Measurements from ENCODE around the gene USF3. TPM values are rescaled to one million over a fixed set of nuclear protein-coding genes. Genes with fewer than 3 reads are reported as not detected.

USF3 gene
- polyA plus RNA-seq, 1 donor from 2014 or later, result 15.4 TPM

DNA sequence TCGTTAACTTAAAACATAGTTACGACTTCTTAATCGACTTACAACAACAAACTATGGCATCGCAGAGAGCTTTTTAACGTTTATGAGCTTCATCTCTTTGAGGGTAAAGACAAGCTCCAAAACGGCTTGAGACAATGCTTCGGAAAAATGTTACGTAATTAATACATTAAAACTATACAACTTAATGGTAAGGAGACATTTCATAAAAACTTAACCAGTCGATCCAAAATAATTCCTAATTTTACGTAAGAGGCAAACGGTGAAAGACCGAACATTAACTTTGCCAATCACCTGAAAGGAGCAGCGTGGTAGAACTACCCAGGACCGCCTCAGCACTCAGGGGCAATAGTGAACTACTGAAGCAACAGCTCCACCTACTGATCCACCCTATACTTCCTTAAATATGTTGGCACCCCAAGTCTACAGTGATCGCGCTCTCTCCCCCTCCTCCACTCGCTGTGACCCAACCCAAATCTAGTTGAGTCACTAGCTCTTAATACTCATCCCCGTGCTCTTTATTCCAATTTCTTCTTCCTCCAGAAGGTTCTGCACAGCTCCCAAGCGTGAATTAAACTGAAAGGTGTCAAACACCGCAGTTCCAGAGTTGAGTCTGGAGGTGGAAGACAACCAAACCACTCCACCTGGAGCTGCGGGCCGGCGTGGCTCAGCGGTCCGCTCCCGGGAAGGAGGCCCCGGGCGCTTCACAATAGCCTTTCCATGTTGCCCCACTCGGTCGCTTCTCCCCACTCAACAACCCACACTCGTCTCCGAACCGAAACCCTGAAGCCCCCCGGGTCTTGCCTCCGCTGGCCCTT lies 48.7 kb upstream of the USF3 start:
- Histone ChIP-seq H3K4me2 (ENCODE audit: low read length) (peak overlapping the region; percentile 90), H3K4me3 (ENCODE audit: low read length) (peak overlapping the region; percentile 89), H3K27ac (ENCODE audit: low read length) (peak overlapping the region; percentile 99), H2AFZ (ENCODE audit: low read depth, low read length) (peak overlapping the region; percentile 74), H3K36me3 (ENCODE audit: insufficient read depth, low read length) (no peaks in the 10 kb centered on the region), H3F3A (ENCODE audit: insufficient read depth, low read length, poor library complexity, severe bottlenecking) (peaks cover 4% of the 10 kb centered on the region), H3K9me3 (ENCODE audit: low read length) (no peaks in the 10 kb centered on the region), H3K9ac (ENCODE audit: low read length) (peak overlapping the region; percentile 94), H4K20me1 (ENCODE audit: insufficient read depth) (no peaks in the 10 kb centered on the region), H3K9me2 (ENCODE audit: insufficient read depth, low read length) (no peaks in the 10 kb centered on the region), H3K27me3 (ENCODE audit: insufficient read depth, low read depth, low read length) (no peaks in the 10 kb centered on the region), H3K79me2 (replicated peaks; ENCODE audit: insufficient read depth, low read length) (peaks cover 76% of the 10 kb centered on the region)
- TF ChIP-seq MXI1 (conservative IDR thresholded peaks at IDR 0.05; ENCODE audit: poor library complexity, severe bottlenecking) (peak; percentile 19), SMC3 (conservative IDR thresholded peaks at IDR 0.05; ENCODE audit: poor library complexity) (peak; percentile 69), POLR2AphosphoS5 (IDR thresholded peaks at IDR 0.05) (no peak), CTCF (IDR thresholded peaks at IDR 0.05; ENCODE audit: poor library complexity, severe bottlenecking) (peak; percentile 85), RAD21 (conservative IDR thresholded peaks at IDR 0.05) (peak; percentile 79), EP300 (conservative IDR thresholded peaks at IDR 0.05; ENCODE audit: poor library complexity, severe bottlenecking) (no peak)

- no peak overlapping the region for H3K9ac ChIP-seq (ENCODE audit: low read length)
- H3K9me2 ChIP-seq (ENCODE audit: insufficient read depth, low read length), result no peaks in the 10 kb centered on the region
- no peaks in the 10 kb centered on the region for H3K27me3 ChIP-seq (ENCODE audit: insufficient read depth, low read depth, low read length)
- TF ChIP-seq RAD21 (conservative IDR thresholded peaks at IDR 0.05), result no peak
- TF ChIP-seq EP300 (conservative IDR thresholded peaks at IDR 0.05; ENCODE audit: poor library complexity, severe bottlenecking), result no peak
- TF ChIP-seq SMC3 (conservative IDR thresholded peaks at IDR 0.05; ENCODE audit: poor library complexity), result no peak
- no peak for TF ChIP-seq EZH2 (IDR thresholded peaks at IDR 0.05; ENCODE audit: borderline replicate concordance, insufficient read depth, low read length, poor library complexity, severe bottlenecking)
- TF ChIP-seq CTCF (IDR thresholded peaks at IDR 0.05; ENCODE audit: poor library complexity, severe bottlenecking), result no peak
- no peak for TF ChIP-seq POLR2AphosphoS5 (IDR thresholded peaks at IDR 0.05)
- no peak for TF ChIP-seq TAF1 (IDR thresholded peaks at IDR 0.05; ENCODE audit: low read depth)
- TF ChIP-seq, protein P1, sequence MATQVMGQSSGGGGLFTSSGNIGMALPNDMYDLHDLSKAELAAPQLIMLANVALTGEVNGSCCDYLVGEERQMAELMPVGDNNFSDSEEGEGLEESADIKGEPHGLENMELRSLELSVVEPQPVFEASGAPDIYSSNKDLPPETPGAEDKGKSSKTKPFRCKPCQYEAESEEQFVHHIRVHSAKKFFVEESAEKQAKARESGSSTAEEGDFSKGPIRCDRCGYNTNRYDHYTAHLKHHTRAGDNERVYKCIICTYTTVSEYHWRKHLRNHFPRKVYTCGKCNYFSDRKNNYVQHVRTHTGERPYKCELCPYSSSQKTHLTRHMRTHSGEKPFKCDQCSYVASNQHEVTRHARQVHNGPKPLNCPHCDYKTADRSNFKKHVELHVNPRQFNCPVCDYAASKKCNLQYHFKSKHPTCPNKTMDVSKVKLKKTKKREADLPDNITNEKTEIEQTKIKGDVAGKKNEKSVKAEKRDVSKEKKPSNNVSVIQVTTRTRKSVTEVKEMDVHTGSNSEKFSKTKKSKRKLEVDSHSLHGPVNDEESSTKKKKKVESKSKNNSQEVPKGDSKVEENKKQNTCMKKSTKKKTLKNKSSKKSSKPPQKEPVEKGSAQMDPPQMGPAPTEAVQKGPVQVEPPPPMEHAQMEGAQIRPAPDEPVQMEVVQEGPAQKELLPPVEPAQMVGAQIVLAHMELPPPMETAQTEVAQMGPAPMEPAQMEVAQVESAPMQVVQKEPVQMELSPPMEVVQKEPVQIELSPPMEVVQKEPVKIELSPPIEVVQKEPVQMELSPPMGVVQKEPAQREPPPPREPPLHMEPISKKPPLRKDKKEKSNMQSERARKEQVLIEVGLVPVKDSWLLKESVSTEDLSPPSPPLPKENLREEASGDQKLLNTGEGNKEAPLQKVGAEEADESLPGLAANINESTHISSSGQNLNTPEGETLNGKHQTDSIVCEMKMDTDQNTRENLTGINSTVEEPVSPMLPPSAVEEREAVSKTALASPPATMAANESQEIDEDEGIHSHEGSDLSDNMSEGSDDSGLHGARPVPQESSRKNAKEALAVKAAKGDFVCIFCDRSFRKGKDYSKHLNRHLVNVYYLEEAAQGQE (IDR thresholded peaks at IDR 0.05; ENCODE audit: borderline replicate concordance), result no peak
- TF ChIP-seq MXI1 (conservative IDR thresholded peaks at IDR 0.05; ENCODE audit: poor library complexity, severe bottlenecking), result no peak
- peaks cover 75% of the 10 kb centered on the region for H3K79me2 ChIP-seq (replicated peaks; ENCODE audit: insufficient read depth, low read length)
- no peaks in the 10 kb centered on the region for H3K36me3 ChIP-seq (ENCODE audit: insufficient read depth, low read length)
- no peak overlapping the region for H2AFZ ChIP-seq (ENCODE audit: low read depth, low read length)
- no peak overlapping the region for H3K27ac ChIP-seq (ENCODE audit: low read length)
- no peaks in the 10 kb centered on the region for H4K20me1 ChIP-seq (ENCODE audit: insufficient read depth)
- H3K9me3 ChIP-seq (ENCODE audit: low read length), result no peaks in the 10 kb centered on the region
- peak overlapping the region; percentile 89 for H3K4me3 ChIP-seq (ENCODE audit: low read length)
- no peak overlapping the region for H3K4me2 ChIP-seq (ENCODE audit: low read length)
- peaks cover 4% of the 10 kb centered on the region for H3F3A ChIP-seq (ENCODE audit: insufficient read depth, low read length, poor library complexity, severe bottlenecking)
These were observed 46.7 kb upstream of the USF3 start for GRCh38 chr3:113743006-113743630.

Measured in neural cell (in vitro differentiated cells).